Amniotic stem cell (primary cell): ENCODE measurements around the gene PRDM5.
"Not testable (repeated sequence)": the region's sequence is repeated elsewhere in the genome, so short reads cannot be mapped to it uniquely, and the experiment has no call there.

Experiments used
- DNase-seq: peaks from one replicate; lab custom pipeline; 2025; lab: John Stamatoyannopoulos, UW

Gene PRDM5

GRCh38 chr4:120753854-120754253, 168.7 kb downstream of the PRDM5 start:
- DNase-seq, result no peak

DNA sequence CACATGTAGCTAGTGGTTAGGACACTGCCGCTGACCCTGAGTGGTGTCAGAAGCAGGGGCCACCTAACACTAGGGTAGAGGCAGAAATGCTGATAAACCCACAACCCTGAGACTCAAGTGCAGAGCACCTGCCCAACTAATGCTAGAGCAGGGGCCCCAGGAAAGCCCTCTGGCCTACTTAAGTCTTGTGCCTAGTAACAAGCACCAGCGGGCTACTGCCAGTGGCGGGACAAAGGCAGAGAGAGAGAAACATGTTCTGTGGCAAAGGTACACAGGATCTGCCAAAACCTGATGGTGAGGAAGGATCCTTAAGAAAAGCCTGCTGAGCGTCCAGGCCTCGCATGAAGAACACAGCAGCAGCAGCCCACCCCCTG, 172.4 kb downstream of the PRDM5 start:
- no peak for DNase-seq

GRCh38 chr4:120749445-120750151, 172.9 kb downstream of the PRDM5 start:
- DNase-seq, result no peak

- not testable (repeated sequence) for DNase-seq
Measured at GRCh38 chr4:120741636-120742035, 180.9 kb downstream of the PRDM5 start.

- no peak for DNase-seq
Measured at GRCh38 chr4:120736312-120736711, 186.2 kb downstream of the PRDM5 start.

DNA sequence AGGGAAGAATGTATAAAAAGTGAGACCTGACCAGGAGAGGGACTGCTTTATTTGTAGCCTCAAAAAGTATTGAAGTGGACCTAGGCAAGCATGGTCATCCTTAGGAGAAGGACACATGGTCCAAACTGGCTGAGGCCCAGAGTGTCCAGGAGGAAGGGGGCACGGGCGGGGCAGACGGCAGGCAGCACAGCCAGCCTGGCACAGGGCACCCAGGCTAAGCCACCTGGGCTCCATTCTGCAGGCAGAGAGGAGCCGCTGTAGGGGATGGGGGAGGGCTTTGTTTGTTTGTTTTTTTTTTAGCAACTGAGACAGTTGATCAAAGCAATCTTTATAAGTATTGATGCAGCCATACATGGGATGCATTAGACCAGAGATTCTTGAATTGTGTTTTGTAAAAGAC, 188.6 kb downstream of the PRDM5 start:
- no peak for DNase-seq

DNA sequence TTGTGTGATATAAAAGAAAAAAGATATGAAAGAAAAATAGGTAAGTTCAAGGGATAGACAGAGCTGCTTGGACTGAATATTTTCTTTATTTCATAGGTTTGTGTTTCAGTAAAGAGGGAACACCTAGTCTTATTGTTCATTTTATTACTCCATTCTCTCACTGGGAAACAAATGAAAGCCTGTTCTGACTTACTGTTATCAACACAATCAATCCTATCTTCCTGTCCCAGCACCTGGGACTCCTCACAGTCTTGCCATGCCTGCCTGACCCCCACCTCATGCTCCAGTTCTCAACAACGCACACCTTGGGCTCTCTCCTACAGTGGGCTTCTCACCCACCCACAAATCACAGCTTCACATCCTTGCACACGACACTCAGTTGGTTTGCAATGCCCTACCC, 189.5 kb downstream of the PRDM5 start:
- DNase-seq, result no peak

DNA sequence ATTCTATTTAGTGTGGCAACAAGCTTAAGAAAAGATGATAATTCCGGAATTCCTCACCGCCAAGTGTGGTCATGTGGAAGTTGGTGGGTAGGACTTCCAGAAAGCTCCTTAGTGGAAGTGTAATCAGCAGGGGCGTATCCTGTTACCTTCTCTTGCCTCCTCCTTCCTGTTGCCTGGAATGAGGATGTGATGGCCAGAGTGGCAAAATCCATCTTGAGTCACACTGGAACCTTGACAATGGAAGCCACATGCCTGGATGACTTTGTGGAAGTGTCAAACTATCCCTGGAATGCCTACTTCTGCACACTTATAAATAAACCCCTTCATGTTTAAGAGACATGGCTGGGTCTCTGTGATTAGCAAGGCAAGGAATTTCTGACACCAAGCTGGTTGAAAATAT, 191.0 kb downstream of the PRDM5 start:
- no peak for DNase-seq

GRCh38 chr4:120730777-120731320, 191.7 kb downstream of the PRDM5 start:
- DNase-seq, result no peak

GRCh38 chr4:120728892-120729675, 193.4 kb downstream of the PRDM5 start:
- DNase-seq, result no peak

DNA sequence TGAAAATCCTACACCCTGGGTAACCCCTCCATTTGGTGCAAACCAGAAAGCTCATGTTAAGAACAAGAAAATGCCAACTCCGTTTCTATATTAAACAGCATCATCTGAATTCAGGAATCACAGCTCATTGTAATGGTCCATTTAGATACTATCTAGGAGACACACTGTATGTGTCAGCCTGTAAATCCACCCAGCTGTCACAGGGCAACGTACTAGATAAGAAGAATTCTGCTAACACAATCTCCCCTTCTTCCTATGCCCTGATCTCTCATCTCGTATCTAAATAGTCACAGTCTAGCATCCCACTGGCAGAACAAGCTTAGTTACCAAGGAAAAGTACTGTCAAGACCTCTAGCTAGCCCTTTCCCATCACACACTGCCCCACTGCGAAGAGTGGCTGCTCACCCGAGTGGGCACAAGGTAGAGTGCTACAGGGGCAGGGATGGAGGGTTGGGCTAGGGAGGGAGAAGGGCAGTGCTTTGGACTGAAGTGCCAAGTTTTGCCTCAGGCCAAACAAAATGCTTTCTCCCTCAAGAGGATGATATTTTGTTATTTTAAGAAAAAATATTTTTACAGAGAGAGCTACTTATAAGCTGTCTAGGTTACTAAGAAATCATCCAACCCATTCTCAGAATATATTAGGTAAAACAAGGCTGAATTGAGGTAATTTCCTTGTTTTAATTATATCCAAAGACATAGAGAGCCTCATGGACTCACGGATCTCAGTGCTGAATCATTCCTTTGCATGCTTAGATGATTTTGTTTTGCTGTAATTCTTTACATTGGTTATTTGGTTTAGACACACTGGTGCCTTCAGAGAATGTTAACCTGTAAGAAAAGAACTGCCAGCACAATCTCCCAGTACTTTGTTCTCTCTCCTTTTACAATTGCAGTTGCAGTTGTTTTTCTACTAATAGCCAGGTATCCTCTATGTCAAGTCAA, 196.6 kb downstream of the PRDM5 start:
- no peak for DNase-seq

- no peak for DNase-seq
Measured at GRCh38 chr4:120724656-120725055, 197.9 kb downstream of the PRDM5 start.

DNA sequence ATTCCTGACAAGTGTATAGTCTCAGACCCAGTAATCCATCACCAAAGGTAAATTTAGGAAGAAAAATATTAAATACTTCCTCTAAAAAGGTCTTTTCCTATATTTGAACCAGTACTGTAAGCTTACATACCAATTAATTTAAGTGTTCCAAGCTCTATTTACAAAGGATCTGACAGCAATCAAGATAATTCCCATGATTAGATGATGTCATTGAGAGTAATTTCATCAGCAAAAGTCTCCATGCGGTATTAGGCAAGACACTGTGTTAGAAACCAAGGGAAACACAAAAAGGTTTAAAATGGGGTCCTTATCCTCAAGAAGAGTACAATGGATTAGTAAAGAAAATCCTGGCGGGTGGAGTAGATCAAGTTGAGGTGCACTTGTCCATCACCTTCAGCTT, 198.5 kb downstream of the PRDM5 start:
- no peak for DNase-seq

GRCh38 chr4:120723105-120723504, 199.4 kb downstream of the PRDM5 start:
- no peak for DNase-seq

- no peak for DNase-seq
Measured at GRCh38 chr4:120722655-120723054, 199.9 kb downstream of the PRDM5 start.

GRCh38 chr4:120720354-120720934, 202.1 kb downstream of the PRDM5 start:
- DNase-seq, result no peak

GRCh38 chr4:120718979-120719566, 203.5 kb downstream of the PRDM5 start:
- no peak for DNase-seq

- DNase-seq, result no peak
Measured at GRCh38 chr4:120716346-120716745, 206.2 kb downstream of the PRDM5 start.

GRCh38 chr4:120714417-120715010, 208.0 kb downstream of the PRDM5 start:
- no peak for DNase-seq

DNA sequence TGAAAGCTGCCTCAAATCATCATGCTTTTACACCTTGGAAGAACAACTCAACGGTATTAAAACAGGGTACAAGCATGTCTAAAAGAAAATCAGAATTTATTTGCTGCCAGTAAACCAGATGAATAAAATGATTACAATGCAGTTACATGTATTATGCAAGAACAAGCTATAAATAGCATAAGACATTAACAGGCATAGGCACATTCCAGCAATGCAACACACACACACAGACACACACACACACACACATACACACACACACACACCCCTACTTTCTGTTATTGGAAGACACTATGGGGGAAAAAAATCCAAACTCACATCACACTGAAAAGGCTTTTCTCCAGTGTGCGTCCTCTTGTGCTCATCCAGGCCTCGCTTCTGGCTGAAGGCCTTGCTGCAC, 212.5 kb downstream of the PRDM5 start:
- DNase-seq, result no peak

DNA sequence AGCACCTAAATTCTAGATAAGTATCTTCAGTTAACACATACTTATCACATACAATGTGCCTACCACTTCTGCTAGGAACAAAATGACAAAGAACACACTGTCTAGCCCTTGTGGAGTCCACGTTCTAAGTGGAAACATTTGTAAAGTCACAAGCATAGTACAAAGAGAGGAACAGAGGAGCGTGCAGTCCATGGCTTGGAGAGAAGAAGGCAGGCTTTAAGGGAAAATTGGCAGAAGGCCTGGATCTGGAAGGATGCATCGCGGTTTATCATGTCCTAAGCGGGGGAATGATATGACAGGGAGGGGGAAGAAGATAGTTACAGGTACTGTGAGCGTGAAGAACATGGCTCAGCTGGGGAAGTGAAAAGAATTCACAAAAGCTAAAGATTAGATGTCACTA, 218.0 kb downstream of the PRDM5 start:
- no peak for DNase-seq
